ENCODE results near the gene GRIK4.

Gene GRIK4

GRCh38 chr11:120517390-120517761, 5.8 kb downstream of the GRIK4 start:
- no peaks in the 10 kb centered on the region for H3F3A ChIP-seq (ENCODE audit: low read depth)
- H3K9ac ChIP-seq (ENCODE audit: low read depth, low read length, poor library complexity, severe bottlenecking): no peak overlapping the region
- no peak overlapping the region for H3K4me3 ChIP-seq (ENCODE audit: low read length, poor library complexity, severe bottlenecking)
- H4K20me1 ChIP-seq (ENCODE audit: insufficient read depth, low read length, poor library complexity, severe bottlenecking): no peaks in the 10 kb centered on the region
- no peaks in the 10 kb centered on the region for H3K4me1 ChIP-seq (ENCODE audit: insufficient read depth, low read length, poor library complexity, severe bottlenecking)
- TF ChIP-seq, protein P1, sequence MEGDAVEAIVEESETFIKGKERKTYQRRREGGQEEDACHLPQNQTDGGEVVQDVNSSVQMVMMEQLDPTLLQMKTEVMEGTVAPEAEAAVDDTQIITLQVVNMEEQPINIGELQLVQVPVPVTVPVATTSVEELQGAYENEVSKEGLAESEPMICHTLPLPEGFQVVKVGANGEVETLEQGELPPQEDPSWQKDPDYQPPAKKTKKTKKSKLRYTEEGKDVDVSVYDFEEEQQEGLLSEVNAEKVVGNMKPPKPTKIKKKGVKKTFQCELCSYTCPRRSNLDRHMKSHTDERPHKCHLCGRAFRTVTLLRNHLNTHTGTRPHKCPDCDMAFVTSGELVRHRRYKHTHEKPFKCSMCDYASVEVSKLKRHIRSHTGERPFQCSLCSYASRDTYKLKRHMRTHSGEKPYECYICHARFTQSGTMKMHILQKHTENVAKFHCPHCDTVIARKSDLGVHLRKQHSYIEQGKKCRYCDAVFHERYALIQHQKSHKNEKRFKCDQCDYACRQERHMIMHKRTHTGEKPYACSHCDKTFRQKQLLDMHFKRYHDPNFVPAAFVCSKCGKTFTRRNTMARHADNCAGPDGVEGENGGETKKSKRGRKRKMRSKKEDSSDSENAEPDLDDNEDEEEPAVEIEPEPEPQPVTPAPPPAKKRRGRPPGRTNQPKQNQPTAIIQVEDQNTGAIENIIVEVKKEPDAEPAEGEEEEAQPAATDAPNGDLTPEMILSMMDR (conservative IDR thresholded peaks at IDR 0.05; ENCODE audit: low read length): no peak
- no peak for TF ChIP-seq EZH2phosphoT487 (IDR thresholded peaks at IDR 0.05; ENCODE audit: borderline replicate concordance)
- no peaks in the 10 kb centered on the region for H3K79me2 ChIP-seq (ENCODE audit: insufficient read depth, low read length)
- H2AFZ ChIP-seq (ENCODE audit: low read length): no peak overlapping the region
- no peaks in the 10 kb centered on the region for H3K27me3 ChIP-seq (ENCODE audit: insufficient read depth, low read length, poor library complexity, severe bottlenecking)
- H3K4me2 ChIP-seq (ENCODE audit: low read depth, low read length, poor library complexity, severe bottlenecking): no peak overlapping the region
- H3K36me3 ChIP-seq (ENCODE audit: insufficient read depth, low read length): no peaks in the 10 kb centered on the region
- no peaks in the 10 kb centered on the region for H3K9me3 ChIP-seq (ENCODE audit: insufficient read depth, low read depth, low read length)
- H3K9me2 ChIP-seq (replicated peaks; ENCODE audit: low read depth, low read length): no peaks in the 10 kb centered on the region

GRCh38 chr11:120517801-120518291, 6.3 kb downstream of the GRIK4 start:
- Histone ChIP-seq H3K27me3 (ENCODE audit: insufficient read depth, low read length, poor library complexity, severe bottlenecking) (no peaks in the 10 kb centered on the region), H2AFZ (ENCODE audit: low read length) (no peak overlapping the region), H3K79me2 (ENCODE audit: insufficient read depth, low read length) (no peaks in the 10 kb centered on the region), H3F3A (ENCODE audit: low read depth) (no peaks in the 10 kb centered on the region), H3K4me2 (ENCODE audit: low read depth, low read length, poor library complexity, severe bottlenecking) (no peak overlapping the region), H3K9me2 (replicated peaks; ENCODE audit: low read depth, low read length) (no peaks in the 10 kb centered on the region), H3K4me3 (ENCODE audit: low read length, poor library complexity, severe bottlenecking) (no peak overlapping the region), H4K20me1 (ENCODE audit: insufficient read depth, low read length, poor library complexity, severe bottlenecking) (no peaks in the 10 kb centered on the region), H3K4me1 (ENCODE audit: insufficient read depth, low read length, poor library complexity, severe bottlenecking) (no peaks in the 10 kb centered on the region), H3K36me3 (ENCODE audit: insufficient read depth, low read length) (no peaks in the 10 kb centered on the region), H3K9me3 (ENCODE audit: insufficient read depth, low read depth, low read length) (no peaks in the 10 kb centered on the region), H3K9ac (ENCODE audit: low read depth, low read length, poor library complexity, severe bottlenecking) (no peak overlapping the region)
- TF ChIP-seq, protein P1 (conservative IDR thresholded peaks at IDR 0.05; ENCODE audit: low read length): no peak
- TF ChIP-seq EZH2phosphoT487 (IDR thresholded peaks at IDR 0.05; ENCODE audit: borderline replicate concordance): no peak

GRCh38 chr11:120518356-120518755, 6.8 kb downstream of the GRIK4 start:
- no peaks in the 10 kb centered on the region for H3K9me2 ChIP-seq (replicated peaks; ENCODE audit: low read depth, low read length)
- no peaks in the 10 kb centered on the region for H3K4me1 ChIP-seq (ENCODE audit: insufficient read depth, low read length, poor library complexity, severe bottlenecking)
- no peaks in the 10 kb centered on the region for H4K20me1 ChIP-seq (ENCODE audit: insufficient read depth, low read length, poor library complexity, severe bottlenecking)
- no peak overlapping the region for H3K4me2 ChIP-seq (ENCODE audit: low read depth, low read length, poor library complexity, severe bottlenecking)
- TF ChIP-seq EZH2phosphoT487 (IDR thresholded peaks at IDR 0.05; ENCODE audit: borderline replicate concordance): no peak
- TF ChIP-seq, protein P1 (conservative IDR thresholded peaks at IDR 0.05; ENCODE audit: low read length): no peak
- H3F3A ChIP-seq (ENCODE audit: low read depth): no peaks in the 10 kb centered on the region
- no peak overlapping the region for H3K9ac ChIP-seq (ENCODE audit: low read depth, low read length, poor library complexity, severe bottlenecking)
- no peaks in the 10 kb centered on the region for H3K27me3 ChIP-seq (ENCODE audit: insufficient read depth, low read length, poor library complexity, severe bottlenecking)
- no peak overlapping the region for H2AFZ ChIP-seq (ENCODE audit: low read length)
- no peaks in the 10 kb centered on the region for H3K9me3 ChIP-seq (ENCODE audit: insufficient read depth, low read depth, low read length)
- no peaks in the 10 kb centered on the region for H3K79me2 ChIP-seq (ENCODE audit: insufficient read depth, low read length)
- no peaks in the 10 kb centered on the region for H3K36me3 ChIP-seq (ENCODE audit: insufficient read depth, low read length)
- no peak overlapping the region for H3K4me3 ChIP-seq (ENCODE audit: low read length, poor library complexity, severe bottlenecking)
